ENCODE data around the gene NUP210L. TPM values are rescaled to one million over a fixed set of nuclear protein-coding genes. Genes with fewer than 3 reads are reported as not detected.

Gene NUP210L
- total RNA-seq, 1 donor from 2014 or later: not detected

DNA sequence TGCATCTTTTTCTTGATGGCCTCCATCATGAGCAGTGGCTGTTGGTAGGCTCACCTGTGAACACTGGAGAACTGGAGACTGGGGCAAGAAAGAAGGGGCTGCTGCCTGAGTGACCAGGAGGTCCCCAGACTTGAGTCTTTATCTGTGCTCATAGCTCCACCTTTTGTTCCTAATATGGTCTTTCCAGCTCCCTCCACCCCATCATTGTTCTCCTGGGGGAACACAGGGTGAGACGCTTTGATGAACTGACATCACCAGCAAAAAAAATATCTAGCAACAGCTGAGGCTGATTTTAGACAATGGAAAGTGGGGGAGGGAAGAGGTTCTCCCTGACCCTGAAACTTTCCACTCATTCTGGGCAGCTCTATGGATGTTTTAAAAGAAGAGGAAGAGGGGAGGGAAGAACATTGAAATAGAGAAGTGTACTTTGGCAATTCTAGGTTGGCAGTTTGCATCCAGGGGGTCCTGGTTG lies 37.2 kb upstream of the NUP210L start, which contains the start of gene TPM3:
Gene TPM3 (minus strand): TSS at position 111 of the 472 bp plus-strand sequence. CDS start 82 bp downstream, at position 29.
- TF ChIP-seq, protein P1, sequence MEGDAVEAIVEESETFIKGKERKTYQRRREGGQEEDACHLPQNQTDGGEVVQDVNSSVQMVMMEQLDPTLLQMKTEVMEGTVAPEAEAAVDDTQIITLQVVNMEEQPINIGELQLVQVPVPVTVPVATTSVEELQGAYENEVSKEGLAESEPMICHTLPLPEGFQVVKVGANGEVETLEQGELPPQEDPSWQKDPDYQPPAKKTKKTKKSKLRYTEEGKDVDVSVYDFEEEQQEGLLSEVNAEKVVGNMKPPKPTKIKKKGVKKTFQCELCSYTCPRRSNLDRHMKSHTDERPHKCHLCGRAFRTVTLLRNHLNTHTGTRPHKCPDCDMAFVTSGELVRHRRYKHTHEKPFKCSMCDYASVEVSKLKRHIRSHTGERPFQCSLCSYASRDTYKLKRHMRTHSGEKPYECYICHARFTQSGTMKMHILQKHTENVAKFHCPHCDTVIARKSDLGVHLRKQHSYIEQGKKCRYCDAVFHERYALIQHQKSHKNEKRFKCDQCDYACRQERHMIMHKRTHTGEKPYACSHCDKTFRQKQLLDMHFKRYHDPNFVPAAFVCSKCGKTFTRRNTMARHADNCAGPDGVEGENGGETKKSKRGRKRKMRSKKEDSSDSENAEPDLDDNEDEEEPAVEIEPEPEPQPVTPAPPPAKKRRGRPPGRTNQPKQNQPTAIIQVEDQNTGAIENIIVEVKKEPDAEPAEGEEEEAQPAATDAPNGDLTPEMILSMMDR (IDR thresholded peaks at IDR 0.05): no peak
- intact Hi-C loops (cut with DNase I): no loop called here
- H3K9me3 ChIP-seq: no peaks in the 10 kb centered on the region
- H3K4me3 ChIP-seq: no peak within 1 kb of the TSS
- H3K4me1 ChIP-seq: no peaks in the 10 kb centered on the region
- H3K36me3 ChIP-seq: no peaks in the 10 kb centered on the region
- no peak within 1 kb of the TSS for H3K27ac ChIP-seq
- no peak for DNase-seq (ENCODE audit: low spot score in 2 of 2)
- H3K27me3 ChIP-seq: no peaks in the 10 kb centered on the region

DNA sequence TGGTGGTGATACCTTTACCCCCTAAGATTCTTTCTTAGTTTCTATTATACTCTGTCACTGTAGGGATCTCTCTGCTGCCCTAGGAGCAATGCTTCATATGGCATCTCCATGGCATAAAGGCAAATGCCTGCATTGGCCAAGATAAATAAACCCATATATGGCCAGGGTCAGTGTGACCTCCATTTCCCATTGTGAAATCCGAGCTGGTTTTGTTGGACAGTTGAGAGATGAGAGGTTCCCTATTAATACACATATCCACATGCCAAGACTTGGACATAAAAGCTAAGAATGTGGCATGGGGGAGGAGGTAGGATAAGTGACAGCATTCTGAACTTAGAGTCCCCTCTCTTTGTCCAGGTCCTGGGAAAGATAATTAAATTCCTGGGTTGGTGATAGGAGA lies 35.7 kb upstream of the NUP210L start:
- Histone ChIP-seq H3K4me3 (no peak overlapping the region), H3K36me3 (no peaks in the 10 kb centered on the region), H3K9me3 (no peaks in the 10 kb centered on the region), H3K27ac (no peak overlapping the region), H3K27me3 (no peaks in the 10 kb centered on the region), H3K4me1 (no peaks in the 10 kb centered on the region)
- no peak for DNase-seq (ENCODE audit: low spot score in 2 of 2)
- intact Hi-C loops (cut with DNase I): no loop called here
- TF ChIP-seq, protein P1 (IDR thresholded peaks at IDR 0.05): no peak

DNA sequence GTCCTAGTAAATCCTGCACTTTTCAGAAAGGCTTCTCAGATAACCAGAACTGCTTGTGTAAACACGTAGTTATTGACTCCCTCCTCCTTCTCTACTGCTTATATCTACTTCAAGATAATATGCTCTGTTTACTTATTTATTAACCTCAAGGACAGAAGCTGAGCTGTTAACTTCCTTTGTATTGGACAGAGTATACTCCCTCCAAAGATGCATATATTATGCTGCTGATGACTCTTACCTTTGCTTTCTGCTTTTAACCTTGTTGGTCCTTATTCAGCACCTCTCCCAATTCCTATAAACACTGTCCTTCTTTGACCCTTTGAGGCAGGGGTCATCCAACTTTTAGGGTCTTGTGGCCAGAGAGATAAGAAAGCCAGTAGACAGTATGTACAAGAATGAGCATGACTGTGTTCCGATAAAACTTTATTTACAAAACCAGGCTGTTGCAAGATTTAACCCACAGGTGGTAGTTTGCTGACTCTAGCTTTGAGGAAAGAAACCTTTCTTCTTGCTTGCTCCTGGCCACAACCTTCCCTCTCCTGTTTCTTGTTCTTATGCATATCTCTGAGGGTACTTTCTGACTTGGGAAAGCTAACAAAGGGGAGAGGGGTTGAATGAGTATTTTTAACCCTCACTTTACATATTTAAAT lies 32.1 kb upstream of the NUP210L start:
- Histone ChIP-seq H3K4me3 (no peak overlapping the region), H3K27me3 (no peaks in the 10 kb centered on the region), H3K4me1 (no peaks in the 10 kb centered on the region), H3K36me3 (no peaks in the 10 kb centered on the region), H3K9me3 (no peaks in the 10 kb centered on the region), H3K27ac (no peak overlapping the region)
- intact Hi-C loops (cut with DNase I): no loop called here
- DNase-seq (ENCODE audit: low spot score in 2 of 2): no peak
- TF ChIP-seq, protein P1 (IDR thresholded peaks at IDR 0.05): no peak

DNA sequence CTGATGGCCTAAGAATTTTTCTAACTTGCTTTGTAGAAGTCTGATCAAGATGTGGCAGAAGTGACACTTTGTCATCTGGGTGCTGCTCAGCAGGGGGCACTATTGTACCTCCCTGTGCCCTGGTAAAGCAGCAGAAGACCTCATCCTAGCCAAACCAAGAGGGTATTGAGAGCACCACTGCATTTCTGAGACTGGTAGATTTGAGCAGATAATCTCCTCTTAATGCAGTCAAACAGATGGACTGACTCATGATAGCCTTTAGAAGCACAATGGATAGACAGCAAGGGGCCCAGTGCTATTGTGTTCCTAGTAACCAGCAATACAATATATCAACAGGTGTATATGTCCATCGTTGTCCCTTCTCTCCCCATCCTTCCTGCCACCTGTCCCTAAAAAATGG lies 31.3 kb upstream of the NUP210L start:
- no peaks in the 10 kb centered on the region for H3K27me3 ChIP-seq
- no peak overlapping the region for H3K27ac ChIP-seq
- no peak overlapping the region for H3K4me3 ChIP-seq
- peaks cover 4 to 6% of the 10 kb centered on the region in 2 donors for H3K4me1 ChIP-seq
- H3K36me3 ChIP-seq: no peaks in the 10 kb centered on the region
- DNase-seq (ENCODE audit: low spot score in 2 of 2): no peak
- TF ChIP-seq, protein P1 (IDR thresholded peaks at IDR 0.05): peak in 2 of 3 experiments; percentile 7 to 28
- H3K9me3 ChIP-seq: no peaks in the 10 kb centered on the region
- intact Hi-C loops (cut with DNase I): no loop called here

DNA sequence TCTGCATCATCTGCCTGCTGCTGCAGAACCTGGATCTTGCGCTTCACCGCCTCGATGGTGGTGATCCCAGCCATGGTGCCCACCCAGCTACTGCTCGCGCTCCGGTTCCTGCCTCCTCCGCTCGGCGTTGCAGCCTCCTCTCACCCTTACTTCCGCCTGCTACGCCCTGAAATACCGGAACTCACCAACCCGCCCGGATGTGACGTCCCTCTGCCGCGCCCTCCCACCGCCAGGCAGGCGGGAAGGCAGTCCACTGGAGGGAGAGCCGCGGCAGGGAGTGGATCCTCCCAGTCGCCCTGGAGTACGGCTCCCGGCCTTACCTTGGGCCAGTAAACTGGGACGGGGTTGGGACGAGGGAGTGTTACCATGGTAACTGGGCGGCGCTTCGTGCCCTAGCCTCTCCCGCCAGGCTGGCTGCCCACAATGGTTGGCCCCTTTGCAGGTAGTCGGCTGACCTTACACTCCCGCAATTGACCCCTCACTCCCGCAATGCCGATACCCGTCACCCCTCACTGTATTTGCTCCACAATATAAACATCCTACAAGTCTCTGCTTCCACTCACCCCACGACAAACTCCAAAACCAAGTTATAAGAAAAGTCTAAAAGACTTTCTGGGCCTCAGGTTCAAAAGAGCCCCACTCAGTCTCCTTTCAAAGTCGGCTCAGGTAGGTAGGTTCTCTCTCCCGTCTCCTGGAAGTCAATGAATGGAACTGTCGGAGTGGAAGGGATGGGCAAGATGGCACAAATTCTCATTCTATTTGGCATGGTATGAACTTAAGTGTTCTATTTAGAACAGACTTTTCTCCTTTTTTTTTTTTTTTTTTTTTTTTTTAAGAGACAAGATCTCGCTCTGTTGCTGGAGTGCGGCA lies 28.4 kb upstream of the NUP210L start:
- intact Hi-C loops (cut with DNase I): loop anchor here (1.0 to 5.0 kb wide), 3 partner anchors 37 to 192 kb away; partner anchors contain the start of genes HAX1, RPS27 and UBAP2L
- H3K4me1 ChIP-seq: peaks cover 17 to 32% of the 10 kb centered on the region in 2 donors
- TF ChIP-seq, protein P1 (IDR thresholded peaks at IDR 0.05): peak in 1 of 3 experiments; percentile 23

More for the DNA sequence above, 28.4 kb upstream of the NUP210L start:
- H3K27ac ChIP-seq: peak overlapping the region; percentile 81 to 89
- no peaks in the 10 kb centered on the region for H3K9me3 ChIP-seq
- H3K36me3 ChIP-seq: peaks cover 0 to 9% of the 10 kb centered on the region in 2 donors
- no peaks in the 10 kb centered on the region for H3K27me3 ChIP-seq
- peak overlapping the region; percentile 76 to 88 for H3K4me3 ChIP-seq
- DNase-seq (ENCODE audit: low spot score in 2 of 2): peak; percentile 85 to 98

All from ascending aorta (tissue), 2 donors.